Activated CD4-positive, CD25-positive, alpha-beta regulatory T cell treated with anti-CD3 and anti-CD28 coated beads, Interleukin-2, amount 50 U/mL, for 24 hours (primary cell): Measurements from ENCODE around the gene PROCR.
"Not testable (repeated sequence)": the region's sequence is repeated elsewhere in the genome, so short reads cannot be mapped to it uniquely, and the experiment has no call there.

Experiments
- ATAC-seq, 2 donors: fragments of 150-1000 bp; cut with Tn5 transposase; one replicate each; pipeline ENCODE4 v1.10.0; 2021; ENCODE audit warnings: mild to moderate bottlenecking in 1 of 2, moderate library complexity in 1 of 2

The PROCR gene

DNA sequence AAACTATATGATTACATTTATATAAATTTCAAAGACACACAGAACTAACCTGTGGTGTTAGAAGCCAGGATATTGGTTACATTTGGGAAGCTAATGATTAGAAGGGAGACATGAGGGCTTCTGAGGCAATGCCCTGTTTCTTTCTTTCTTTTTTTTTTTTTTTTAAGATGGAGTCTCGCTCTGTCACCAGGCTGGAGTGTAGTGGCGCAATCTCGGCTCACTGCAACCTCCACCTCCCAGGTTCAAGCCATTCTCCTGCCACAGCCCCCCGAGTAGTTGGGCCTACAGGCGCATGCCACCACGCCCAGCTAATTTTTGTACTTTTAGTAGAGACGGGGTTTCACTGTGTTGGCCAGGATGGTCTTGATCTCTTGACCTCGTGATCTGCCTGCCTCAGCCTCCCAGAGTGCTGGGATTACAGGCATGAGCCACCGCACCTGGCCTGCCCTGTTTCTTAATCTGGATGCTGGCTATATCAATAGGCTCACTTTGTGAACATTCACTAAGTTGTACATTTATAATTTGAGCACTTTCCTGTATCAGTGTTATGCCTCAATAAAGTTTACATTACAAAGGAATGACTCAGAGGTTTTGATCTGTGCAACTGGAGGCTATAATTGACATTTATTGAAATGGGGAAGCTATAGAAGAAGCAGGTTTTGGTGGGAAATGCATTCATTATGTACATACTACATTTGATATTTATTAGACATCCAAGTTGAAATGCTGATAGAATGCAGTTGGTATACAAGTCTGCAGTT is 21.3 kb downstream of the PROCR start:
- not testable (repeated sequence) for ATAC-seq

DNA sequence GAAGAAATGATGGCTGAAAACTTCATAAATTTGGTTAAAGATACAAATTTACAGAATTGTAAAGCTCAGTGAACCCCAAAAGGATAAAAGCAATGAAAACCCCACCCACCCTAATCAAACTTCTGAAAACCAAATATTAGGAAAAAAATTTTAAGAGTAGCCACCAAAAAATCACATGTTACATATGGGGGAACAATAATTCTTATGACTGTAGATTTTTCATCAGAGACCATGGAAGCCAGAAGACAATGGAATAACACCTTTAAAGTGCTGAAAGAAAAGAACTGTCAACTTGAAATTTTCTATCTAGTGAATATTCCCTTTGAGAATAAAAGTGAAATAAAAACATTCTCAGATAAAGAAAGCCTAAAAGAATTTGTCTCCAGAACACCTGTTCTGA is 24.4 kb downstream of the PROCR start:
- no peak for ATAC-seq

DNA sequence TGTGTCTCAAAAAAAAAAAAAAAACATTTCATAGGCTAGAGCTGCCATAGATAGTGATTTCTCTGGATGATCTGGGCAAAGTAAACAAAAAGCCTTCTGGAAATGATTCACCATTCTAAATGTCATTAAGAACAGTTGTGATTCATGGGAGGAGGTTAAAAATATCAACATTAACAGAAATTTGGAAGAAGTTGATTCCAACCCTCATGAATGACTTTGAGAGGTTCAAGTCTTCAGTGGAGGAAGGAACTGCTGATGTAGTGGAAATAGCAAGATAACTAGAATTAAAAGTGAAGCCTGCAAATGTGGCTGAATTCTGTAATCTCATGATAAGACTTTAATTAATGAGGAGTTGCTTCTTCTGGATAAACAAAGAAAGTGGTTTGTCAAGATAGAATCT is 27.9 kb downstream of the PROCR start:
- ATAC-seq = no peak

DNA sequence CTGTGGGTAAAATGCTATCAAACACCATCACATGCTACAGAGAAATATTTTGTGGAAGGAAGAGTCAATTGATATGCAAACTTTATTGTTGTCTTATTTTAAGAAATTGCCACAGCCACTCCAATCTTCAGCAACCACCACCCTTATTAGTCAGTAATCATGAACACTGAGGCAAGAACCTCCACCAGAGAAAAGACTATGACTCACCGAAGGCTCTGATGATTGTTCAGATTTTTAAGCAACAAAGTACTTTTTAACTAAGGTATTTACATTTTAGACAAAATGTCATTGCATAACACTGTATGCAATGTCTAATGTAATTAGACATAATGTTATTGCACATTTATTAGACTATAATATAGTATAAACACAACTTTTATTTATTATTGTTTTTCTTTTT is 28.4 kb downstream of the PROCR start:
- no peak for ATAC-seq

DNA sequence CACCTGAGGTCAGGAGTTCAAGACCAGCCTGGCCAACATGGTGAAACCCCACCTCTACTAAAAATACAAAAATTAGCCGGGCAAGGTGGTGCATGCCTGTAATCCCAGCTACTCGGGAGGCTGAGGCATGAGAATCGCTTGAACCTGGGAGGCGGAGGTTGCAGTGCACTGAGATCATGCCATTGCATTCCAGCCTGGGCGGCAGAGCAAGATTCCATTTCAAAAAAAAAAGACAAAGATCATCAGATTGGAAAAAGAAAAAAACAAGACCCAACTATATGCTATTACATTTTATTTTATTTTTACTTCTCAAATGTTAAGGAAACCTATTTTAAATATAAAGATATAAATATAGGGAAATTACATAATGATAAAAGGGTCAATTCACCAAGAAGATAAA is 29.6 kb downstream of the PROCR start:
- not testable (repeated sequence) for ATAC-seq

DNA sequence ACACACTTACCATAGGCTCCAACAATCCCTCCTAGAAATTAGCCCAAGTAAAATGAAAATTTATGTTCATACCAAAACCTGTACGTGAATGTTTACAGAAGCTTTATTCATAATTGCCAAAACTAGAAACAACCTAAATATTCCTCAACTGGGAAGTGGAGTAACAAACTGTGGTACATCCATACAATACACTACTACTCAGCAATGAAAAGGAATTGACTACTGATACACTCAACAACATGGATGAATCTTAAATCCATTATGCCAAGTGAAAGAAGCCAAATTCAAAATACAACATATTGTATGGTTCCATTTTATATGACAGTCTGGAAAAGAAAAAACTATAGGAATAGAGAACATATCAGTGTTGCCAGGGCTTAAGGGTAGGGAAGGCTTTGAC is 34.9 kb downstream of the PROCR start:
- no peak for ATAC-seq

DNA sequence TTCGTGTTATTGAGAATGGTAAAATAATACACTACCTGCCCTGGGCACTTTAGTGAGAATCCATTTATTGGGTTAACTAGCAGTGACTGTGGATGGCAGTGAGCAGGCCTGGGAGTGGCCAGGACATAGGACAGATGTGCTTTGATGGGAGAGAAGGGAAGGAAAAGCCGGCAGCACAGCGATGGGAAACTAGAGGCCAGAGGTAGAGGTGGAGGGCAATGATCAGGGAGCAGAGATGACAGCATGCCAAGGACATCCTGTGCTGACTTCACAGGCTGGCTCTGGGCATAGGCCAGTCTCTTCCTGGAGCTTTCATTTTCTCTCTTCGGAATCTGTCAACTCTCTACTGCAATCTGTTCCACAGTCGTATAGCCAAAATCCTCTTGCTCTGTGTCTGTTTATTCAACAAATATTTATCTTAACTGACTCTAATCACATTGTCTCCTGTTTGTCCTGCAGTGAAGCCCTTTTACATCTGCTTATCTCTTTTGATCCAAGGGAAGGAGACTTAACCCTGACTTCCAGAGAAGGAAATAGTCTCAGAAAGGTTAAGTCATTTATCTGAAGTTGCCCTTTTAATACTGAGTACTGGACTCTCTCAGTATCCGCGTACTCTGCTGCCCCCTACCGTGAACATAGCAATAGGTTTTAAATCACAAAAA is 36.2 kb downstream of the PROCR start:
- ATAC-seq = peak; percentile 70 to 82

DNA sequence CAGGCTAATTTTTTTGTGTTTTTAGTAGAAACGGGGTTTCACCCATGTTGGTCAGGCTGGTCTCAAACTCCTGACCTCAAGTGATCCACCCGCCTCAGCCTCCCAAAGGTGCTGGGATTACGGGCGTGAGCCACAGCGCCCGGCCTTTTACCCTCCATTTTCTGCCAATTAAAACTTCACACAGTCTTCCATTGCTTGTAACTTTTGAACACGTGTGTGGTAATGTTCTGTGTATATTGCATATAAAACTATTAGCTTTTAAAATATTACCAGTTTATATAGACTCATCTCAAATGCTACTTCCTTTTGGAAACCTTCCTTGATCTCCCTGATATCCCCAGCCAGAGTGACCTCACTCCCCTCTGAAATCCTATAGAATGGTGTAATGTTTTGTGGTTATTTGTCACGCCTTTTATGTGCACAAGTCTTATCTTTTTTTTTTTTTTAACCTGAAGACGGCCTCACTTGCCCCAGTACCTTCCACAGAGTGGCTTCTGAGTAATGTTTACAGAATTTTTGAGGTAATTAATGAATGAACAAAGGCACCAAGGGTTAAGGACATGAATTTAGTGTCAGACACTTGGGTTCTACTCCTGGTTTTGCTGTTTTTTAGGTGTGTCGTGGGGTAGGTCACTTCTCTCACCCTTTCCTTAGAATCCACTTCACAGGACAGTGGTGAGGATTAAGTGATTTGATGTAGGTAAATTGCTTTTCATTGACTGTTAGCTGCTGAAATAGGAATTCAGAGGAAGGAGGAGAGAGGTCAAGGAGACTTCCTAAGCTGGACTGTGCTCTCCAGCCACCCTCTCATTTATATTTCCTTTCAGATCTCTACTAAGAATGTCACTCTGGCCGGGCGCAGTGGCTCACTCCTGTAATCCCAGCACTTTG is 43.4 kb downstream of the PROCR start:
- no peak for ATAC-seq

DNA sequence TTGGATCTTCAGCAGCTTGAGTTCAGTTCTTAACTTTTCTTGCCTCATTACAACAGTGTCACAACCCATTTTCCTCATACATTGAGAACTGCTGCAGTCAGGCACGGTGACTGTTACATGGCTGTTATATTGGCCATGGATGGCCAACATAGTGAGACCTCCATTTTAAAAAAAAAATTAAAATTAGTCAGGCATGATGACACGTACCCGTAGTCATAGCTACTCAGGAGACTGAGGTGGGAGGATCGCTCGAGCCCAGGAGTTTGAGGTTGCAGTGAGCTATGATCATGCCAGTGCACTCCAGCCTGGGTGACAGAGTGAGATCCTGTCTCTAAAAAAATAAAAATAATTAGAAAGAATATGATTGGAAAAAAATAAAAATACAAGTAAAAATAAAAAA is 44.7 kb downstream of the PROCR start:
- ATAC-seq = no peak

DNA sequence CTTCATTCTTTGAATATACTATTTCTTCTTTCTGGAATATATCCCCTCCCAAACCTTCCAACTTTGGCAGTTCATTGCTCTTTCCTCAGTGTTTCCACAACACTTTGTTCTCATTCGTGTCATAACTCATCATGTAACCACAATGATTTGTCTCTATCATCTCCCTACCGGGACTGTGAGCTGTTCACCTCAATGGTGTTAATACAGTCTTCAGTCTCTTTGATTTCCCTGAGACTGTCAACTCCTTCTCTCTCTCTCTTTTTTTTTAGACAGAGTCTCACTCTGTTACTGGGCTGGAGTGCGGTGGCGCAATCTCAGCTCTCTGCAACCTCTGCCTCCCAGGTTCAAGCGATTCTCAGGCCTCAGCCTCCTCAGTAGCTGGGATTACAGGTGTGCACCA is 52.1 kb downstream of the PROCR start:
- ATAC-seq = no peak

DNA sequence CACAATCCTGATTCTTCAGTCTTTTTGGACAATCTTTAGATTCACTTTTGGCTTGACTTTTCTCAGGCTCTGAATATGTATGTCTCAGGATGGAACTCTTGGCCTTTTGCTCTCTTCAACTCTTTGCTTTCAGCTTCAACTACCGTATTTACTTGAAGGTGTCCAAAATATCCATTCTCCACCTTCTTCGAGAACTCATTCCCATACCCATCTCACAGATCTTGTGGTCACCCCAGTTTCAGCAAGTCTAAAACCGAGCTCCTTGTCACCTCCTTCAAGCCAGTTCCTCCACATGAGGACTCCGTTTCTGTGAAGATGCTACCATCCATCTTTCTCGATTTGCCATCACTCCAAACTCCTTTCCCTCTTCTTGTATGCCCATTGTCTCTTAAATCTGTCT is 52.7 kb downstream of the PROCR start:
- no peak for ATAC-seq

DNA sequence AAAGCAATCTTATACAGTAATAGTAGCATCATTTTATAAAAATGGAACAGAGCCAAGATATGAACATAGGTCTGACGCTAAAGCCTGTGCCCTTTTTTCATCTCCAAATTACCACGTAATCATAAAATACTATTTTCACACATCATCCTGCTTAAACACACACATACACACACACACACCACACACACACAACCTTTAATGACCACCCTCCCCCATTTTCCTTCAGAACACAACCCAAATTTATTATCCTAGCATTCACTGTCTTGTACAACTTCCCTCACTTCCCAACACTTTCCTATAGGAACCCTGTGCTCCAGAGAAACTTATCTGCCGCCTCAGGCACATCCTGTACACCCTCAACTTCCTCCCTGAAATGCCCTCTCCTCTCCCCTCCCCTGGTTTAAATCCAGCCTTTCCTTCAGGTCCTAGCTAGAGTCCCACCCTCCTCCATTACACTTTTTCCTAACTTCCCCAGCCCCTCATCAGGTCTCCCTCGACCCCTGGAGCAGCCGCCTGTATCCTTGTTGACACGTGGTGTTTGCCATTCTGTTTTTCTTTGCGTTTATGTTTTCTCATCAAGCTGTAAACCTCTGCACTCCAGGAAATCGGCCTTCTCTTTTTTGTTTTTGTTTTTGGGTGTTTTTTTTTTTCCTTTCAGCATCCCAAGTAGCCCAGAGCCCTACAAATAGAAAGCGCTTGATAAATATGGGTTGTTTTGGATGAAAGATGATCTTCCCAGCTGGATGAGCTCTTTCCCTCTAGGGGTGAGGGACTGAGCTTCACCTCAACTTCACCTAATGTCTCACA is 53.6 kb downstream of the PROCR start:
- no peak for ATAC-seq

DNA sequence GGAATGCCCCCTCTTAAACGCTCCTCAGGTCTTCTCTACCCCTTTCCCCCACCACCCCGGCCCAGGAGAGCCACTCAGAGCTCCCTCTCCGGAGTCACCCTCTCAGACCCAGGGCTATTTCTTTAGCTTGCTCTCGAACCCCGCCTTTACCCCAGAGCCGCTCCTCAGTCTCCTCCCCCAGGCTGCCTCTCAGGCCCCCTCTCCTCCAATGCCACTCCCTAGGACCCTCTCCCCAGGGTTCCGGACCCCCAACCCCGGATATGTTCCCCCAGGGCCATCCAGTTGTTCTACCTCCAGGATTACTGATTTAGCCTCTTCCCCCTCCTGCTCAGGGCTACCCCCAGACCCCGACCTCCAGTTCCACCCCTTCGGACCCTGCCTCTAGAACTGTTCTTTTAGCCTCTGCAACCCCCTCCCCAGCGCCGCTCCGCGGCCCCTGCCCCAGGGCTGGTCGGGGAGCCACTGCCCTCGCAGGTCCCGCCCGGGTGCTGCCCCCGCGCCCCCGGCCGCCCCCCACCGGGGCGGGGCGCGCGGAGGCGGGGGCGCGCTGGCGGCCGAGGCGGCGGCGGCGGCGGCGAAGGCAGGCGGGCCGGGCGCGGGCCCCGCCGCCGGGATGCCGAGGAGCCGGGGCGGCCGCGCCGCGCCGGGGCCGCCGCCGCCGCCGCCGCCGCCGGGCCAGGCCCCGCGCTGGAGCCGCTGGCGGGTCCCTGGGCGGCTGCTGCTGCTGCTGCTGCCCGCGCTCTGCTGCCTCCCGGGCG is 54.4 kb downstream of the PROCR start, which contains the start of gene MMP24:
Gene MMP24, plus strand, starts transcription at position 565 of the 758 bp plus-strand sequence. Its CDS starts 49 bp downstream, at position 614.
- peak in 1 of 2 donors; percentile 13 for ATAC-seq
